HEK293T (cell line): ENCODE measurements around the gene C1QTNF6.

Experiments used
- CTCF ChIA-PET: fragments of 350-600 bp; formaldehyde crosslinking; extraction: SDS; loops from one replicate; lab custom pipeline; 2021; ENCODE audit warnings: antibody characterized with exemption, inconsistent platforms; lab: Yijun Ruan, JAX
- POLR2A ChIA-PET: fragments of 350-600 bp; formaldehyde crosslinking; extraction: SDS; loops from one replicate; lab custom pipeline; 2020; ENCODE audit warnings: antibody characterized with exemption, inconsistent platforms; lab: Yijun Ruan, JAX
- DNase-seq: peaks from one replicate; pipeline ENCODE4 v3.0.0; 2012; ENCODE audit warnings: mixed read lengths; ENCODE audit errors: extremely low spot score
- ARNT ChIP-seq: fragments of 450-650 bp; IDR thresholded peaks from 2 replicates; pipeline ENCODE4 v1.6.1; 2017; ENCODE audit warnings: mild to moderate bottlenecking
- BHLHE40 ChIP-seq: fragments of 450-650 bp; IDR thresholded peaks from 2 replicates; pipeline ENCODE4 v1.6.1; 2016; ENCODE audit warnings: mild to moderate bottlenecking, moderate library complexity, borderline replicate concordance
- CTBP1 ChIP-seq: fragments of 450-650 bp; IDR thresholded peaks from 2 replicates; pipeline ENCODE4 v1.6.1; 2016; ENCODE audit warnings: borderline replicate concordance
- ELF4 ChIP-seq: fragments of 450-650 bp; IDR thresholded peaks from 2 replicates; pipeline ENCODE4 v1.6.1; 2017; ENCODE audit warnings: antibody characterized with exemption
- FOXA1 ChIP-seq: fragments of 450-650 bp; IDR thresholded peaks from 2 replicates; pipeline ENCODE4 v1.6.1; 2016; ENCODE audit warnings: mild to moderate bottlenecking
- FOXK2 ChIP-seq: fragments of 450-650 bp; IDR thresholded peaks from 2 replicates; pipeline ENCODE4 v1.6.1; 2016; ENCODE audit warnings: mild to moderate bottlenecking
- FOXM1 ChIP-seq: fragments of 450-650 bp; IDR thresholded peaks from 2 replicates; pipeline ENCODE4 v1.6.1; 2017; ENCODE audit warnings: mild to moderate bottlenecking, borderline replicate concordance
- HDGF ChIP-seq: fragments of 450-650 bp; IDR thresholded peaks from 2 replicates; pipeline ENCODE4 v1.6.1; 2017; ENCODE audit warnings: antibody characterized with exemption, borderline replicate concordance
- L3MBTL2 ChIP-seq: fragments of 450-650 bp; conservative IDR thresholded peaks from 2 replicates; pipeline ENCODE4 v1.6.1; 2016; ENCODE audit warnings: mild to moderate bottlenecking
- LEF1 ChIP-seq: fragments of 450-650 bp; IDR thresholded peaks from 2 replicates; pipeline ENCODE4 v1.6.1; 2017; ENCODE audit warnings: mild to moderate bottlenecking, borderline replicate concordance
- NFRKB ChIP-seq: fragments of 450-650 bp; IDR thresholded peaks from 2 replicates; pipeline ENCODE4 v1.6.1; 2016; ENCODE audit warnings: mild to moderate bottlenecking, moderate library complexity
- SP1 ChIP-seq: fragments of 450-650 bp; IDR thresholded peaks from 2 replicates; pipeline ENCODE4 v1.6.1; 2017
- SUZ12 ChIP-seq: fragments of 450-650 bp; IDR thresholded peaks from 2 replicates; pipeline ENCODE4 v1.6.1; 2016; ENCODE audit warnings: mild to moderate bottlenecking
- TARDBP ChIP-seq: fragments of 450-650 bp; IDR thresholded peaks from 2 replicates; pipeline ENCODE4 v1.6.1; 2016
- ZNF384 ChIP-seq: fragments of 450-650 bp; IDR thresholded peaks from 2 replicates; pipeline ENCODE4 v1.6.1; 2016
- TF ChIP-seq, protein P1 (sequence below): fragments of 450-650 bp; IDR thresholded peaks from 2 replicates; pipeline ENCODE4 v1.6.1; 2016

C1QTNF6 gene

DNA sequence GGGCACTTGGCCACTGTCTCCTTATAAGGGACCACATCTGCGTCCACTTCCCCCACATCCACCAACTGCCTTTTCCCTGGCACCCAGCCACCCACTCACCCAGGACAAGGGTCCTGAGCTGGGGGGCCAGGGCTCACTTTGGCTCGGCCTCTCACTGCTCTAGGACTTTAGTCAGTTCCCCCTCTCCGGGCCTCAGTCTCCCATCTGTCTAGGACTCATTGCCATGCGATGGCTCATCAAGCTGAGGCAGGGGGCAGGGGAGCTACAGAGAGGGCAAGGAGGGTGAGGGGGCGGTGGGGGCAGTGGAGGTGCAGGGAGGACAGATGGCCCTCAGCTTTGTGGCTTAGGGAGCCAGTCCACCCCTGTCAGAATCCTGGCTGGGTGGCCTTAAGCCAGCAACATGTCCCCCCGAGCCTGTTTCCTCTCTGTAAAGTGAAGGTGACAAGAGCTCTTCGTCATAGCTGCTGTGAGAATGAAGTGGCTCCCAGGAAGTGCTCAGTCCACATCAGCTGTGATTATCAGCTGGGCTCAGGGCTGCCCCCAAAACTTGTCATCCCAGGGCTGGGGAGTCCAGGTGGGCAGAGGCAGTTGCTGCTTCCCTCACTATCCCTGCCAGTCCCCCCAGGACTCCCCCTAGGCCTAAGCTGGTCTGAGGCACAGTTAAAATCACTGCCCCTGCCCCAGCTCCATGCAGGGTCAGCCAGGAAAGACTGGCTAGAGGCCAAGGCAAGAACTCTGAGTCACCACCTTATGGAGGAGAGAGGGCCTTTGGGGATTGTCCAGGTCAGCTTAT lies 41.2 kb upstream of the C1QTNF6 start:
- no peak for DNase-seq
- TF ChIP-seq L3MBTL2, result no peak
- TF ChIP-seq SP1, result no peak
- TF ChIP-seq, protein P1, sequence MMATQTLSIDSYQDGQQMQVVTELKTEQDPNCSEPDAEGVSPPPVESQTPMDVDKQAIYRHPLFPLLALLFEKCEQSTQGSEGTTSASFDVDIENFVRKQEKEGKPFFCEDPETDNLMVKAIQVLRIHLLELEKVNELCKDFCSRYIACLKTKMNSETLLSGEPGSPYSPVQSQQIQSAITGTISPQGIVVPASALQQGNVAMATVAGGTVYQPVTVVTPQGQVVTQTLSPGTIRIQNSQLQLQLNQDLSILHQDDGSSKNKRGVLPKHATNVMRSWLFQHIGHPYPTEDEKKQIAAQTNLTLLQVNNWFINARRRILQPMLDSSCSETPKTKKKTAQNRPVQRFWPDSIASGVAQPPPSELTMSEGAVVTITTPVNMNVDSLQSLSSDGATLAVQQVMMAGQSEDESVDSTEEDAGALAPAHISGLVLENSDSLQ, result no peak
- TF ChIP-seq ELF4, result no peak
- no peak for TF ChIP-seq ZNF384
- no peak for TF ChIP-seq FOXM1
- no peak for TF ChIP-seq LEF1
- TF ChIP-seq ARNT, result no peak
- no peak for TF ChIP-seq NFRKB
- no peak for TF ChIP-seq HDGF
- TF ChIP-seq FOXA1, result no peak
- no peak for TF ChIP-seq BHLHE40
- TF ChIP-seq FOXK2, result no peak
- ChIA-PET POLR2A (interaction anchor here (0.5 to 1.6 kb wide), 3 partner anchors 30 to 183 kb away, joined by 3 to 5 read pairs (median 4); no protein-coding TSS in a partner anchor), CTCF (interaction anchor here (0.7 to 0.9 kb wide), 2 partner anchors 31 kb away, joined by 3 to 4 read pairs; no protein-coding TSS in a partner anchor)

DNA sequence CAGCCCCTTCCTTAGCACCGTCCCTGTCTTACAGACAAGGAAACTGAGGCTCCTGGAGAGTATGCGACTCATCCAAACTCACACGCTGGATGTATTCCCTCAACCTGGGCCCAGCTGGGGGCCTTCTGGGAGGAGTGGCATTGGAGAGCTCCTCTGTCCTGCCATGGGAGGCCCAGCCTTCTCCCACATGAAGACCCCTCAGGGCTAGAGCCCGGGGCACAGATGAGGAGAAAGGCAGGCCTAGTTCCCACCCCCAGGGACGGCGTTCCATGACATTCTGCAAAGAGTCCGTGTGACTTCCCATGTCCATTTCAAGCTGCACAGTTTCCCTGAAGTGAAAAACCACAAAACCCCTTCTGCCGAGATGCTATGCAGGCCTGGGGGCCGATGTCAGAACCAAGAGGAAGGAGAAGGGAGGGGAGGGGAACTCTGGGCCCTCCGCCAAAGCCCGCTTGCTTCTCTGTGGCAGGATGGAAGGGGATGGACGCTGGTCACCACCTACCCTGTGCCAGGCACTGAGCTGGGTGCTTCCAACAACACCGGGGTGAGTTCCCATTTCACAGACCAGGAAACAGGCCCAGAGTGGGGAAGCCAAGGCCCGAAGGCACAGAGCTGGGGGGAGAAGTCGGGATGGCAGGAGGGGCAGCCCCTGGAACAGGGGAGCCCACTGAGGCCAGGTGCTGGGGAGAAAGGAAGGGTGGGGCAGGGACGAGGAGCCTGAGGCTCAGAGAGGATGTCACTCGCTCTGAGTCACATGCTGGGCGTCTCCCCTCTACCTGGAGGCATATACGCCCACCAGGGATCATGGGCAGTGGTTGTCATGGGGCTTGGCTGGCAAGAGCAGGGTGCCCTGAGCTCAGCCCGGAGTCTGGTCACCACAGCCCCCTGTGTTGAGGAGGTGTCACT lies 40.3 kb upstream of the C1QTNF6 start:
- ChIA-PET CTCF (interaction anchor here (0.6 to 0.7 kb wide), 2 partner anchors 29 to 32 kb away, joined by 4 read pairs; no protein-coding TSS in a partner anchor), POLR2A (interaction anchor here (0.5 to 1.6 kb wide), 3 partner anchors 29 to 182 kb away, joined by 3 to 5 read pairs (median 4); no protein-coding TSS in a partner anchor)
- TF ChIP-seq L3MBTL2 (no peak), SP1 (no peak), FOXM1 (no peak), TARDBP (no peak), ZNF384 (no peak), BHLHE40 (no peak), ELF4 (no peak), HDGF (no peak), CTBP1 (no peak), LEF1 (no peak), FOXK2 (no peak), SUZ12 (no peak), ARNT (no peak)
- TF ChIP-seq, protein P1, result no peak
- DNase-seq, result no peak

DNA sequence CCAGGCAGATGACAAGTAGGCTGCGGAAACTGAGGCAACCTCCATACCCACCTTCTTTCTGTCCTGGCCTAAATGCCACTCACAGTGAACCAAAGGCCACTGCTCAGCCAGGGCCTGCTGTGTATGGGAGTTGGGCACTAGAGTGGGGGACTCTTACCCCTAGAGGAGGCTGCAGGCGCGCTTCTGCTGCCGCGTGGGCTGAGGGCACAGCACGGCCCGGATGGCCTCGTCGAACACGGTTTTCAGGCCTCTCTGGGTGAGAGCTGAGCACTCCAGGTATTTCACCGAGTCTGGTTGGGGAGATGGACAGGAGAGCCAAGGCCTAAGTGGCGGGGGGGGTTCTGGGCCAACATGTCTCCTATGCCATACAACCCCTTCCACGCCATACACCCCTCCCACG lies 38.5 kb upstream of the C1QTNF6 start:
- no peak for DNase-seq
- ChIA-PET POLR2A (no interaction called here), CTCF (no interaction called here)
- no peak for TF ChIP-seq NFRKB
- no peak for TF ChIP-seq LEF1
- TF ChIP-seq TARDBP, result no peak
- no peak for TF ChIP-seq BHLHE40
- TF ChIP-seq SP1, result no peak
- TF ChIP-seq FOXM1, result no peak
- TF ChIP-seq L3MBTL2, result no peak
- TF ChIP-seq CTBP1, result no peak
- no peak for TF ChIP-seq FOXK2
- TF ChIP-seq, protein P1, result no peak
- TF ChIP-seq ELF4, result no peak
- no peak for TF ChIP-seq HDGF
- no peak for TF ChIP-seq ZNF384
- no peak for TF ChIP-seq SUZ12
- TF ChIP-seq FOXA1, result no peak

DNA sequence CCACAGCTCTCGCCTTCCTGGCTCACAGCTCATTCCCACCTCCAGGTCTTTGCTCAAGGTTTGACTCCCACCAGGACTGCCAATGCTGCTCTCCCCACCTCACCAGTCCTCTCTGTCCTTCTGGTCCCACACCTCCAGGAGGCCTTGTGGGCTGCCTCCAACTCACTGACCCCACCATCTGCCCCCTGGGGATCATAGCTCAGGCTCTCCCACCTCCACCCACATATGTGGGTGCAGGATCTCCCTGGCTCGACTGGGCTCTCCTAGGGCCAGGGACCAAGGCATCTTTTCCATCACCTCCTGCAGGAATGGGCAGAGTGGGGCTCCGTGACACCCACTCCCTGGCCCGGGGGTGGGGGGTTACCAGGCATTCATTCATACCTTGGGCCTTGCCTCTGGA lies 38.0 kb upstream of the C1QTNF6 start:
- CTCF ChIA-PET, result no interaction called here
- POLR2A ChIA-PET, result no interaction called here
- TF ChIP-seq ELF4 (no peak), LEF1 (no peak), FOXM1 (no peak), FOXA1 (no peak), NFRKB (no peak), SP1 (no peak), FOXK2 (no peak), TARDBP (no peak), ARNT (no peak), SUZ12 (no peak), L3MBTL2 (no peak), CTBP1 (no peak), HDGF (no peak), BHLHE40 (no peak), ZNF384 (no peak)
- TF ChIP-seq, protein P1, result no peak
- DNase-seq, result no peak
